Cardiac fibroblast (primary cell): Measurements from ENCODE around the gene CHST13.

Source experiments
- DNase-seq, 2 donors: peaks; one replicate each; pipeline versions ENCODE4 v3.0.0 to v3.0.0-alpha.2; 2010; ENCODE audit warnings: low read depth in 2 of 2
- H3K4me3 ChIP-seq, 2 donors: replicated peaks in 1 of 2; 1 replicate in 1 of 2; 2 replicates in 1 of 2; pipeline ENCODE4 v1.5.1; 2011; ENCODE audit warnings: low read depth in 2 of 2, low read length in 2 of 2, mild to moderate bottlenecking in 2 of 2, moderate library complexity in 1 of 2
- CTCF ChIP-seq: IDR thresholded peaks from one replicate; pipeline ENCODE4 v1.5.1; 2011; ENCODE audit warnings: low read depth, mild to moderate bottlenecking, low read length, inconsistent platforms

Gene CHST13

GRCh38 chr3:126498461-126498860 lies 25.5 kb upstream of the CHST13 start:
- no peak for DNase-seq
- no peak overlapping the region for H3K4me3 ChIP-seq
- TF ChIP-seq CTCF: no peak

GRCh38 chr3:126498929-126499328 lies 25.0 kb upstream of the CHST13 start:
- no peak for TF ChIP-seq CTCF
- DNase-seq: no peak
- no peak overlapping the region for H3K4me3 ChIP-seq

GRCh38 chr3:126499401-126499800 lies 24.6 kb upstream of the CHST13 start:
- no peak for TF ChIP-seq CTCF
- DNase-seq: no peak
- H3K4me3 ChIP-seq: no peak overlapping the region

- TF ChIP-seq CTCF: no peak
- H3K4me3 ChIP-seq: no peak overlapping the region
- no peak for DNase-seq
These were observed 23.9 kb upstream of the CHST13 start for GRCh38 chr3:126500016-126500415.

GRCh38 chr3:126501054-126501453 lies 22.9 kb upstream of the CHST13 start:
- no peak for DNase-seq
- no peak overlapping the region for H3K4me3 ChIP-seq
- TF ChIP-seq CTCF: no peak

- H3K4me3 ChIP-seq: no peak overlapping the region
- DNase-seq: no peak
- TF ChIP-seq CTCF: no peak
These were observed 22.2 kb upstream of the CHST13 start for GRCh38 chr3:126501736-126502135.

- no peak overlapping the region for H3K4me3 ChIP-seq
- DNase-seq: no peak
- no peak for TF ChIP-seq CTCF
These were observed 21.3 kb upstream of the CHST13 start for GRCh38 chr3:126502656-126503055.
